Ishikawa (cell line): ENCODE results near the gene SEC14L2.

Experiments used
- CEBPB ChIP-seq: IDR thresholded peaks from 2 replicates; pipeline ENCODE4 v1.6.1; 2012
- CREB1 ChIP-seq: IDR thresholded peaks from 2 replicates; pipeline ENCODE4 v1.6.1; 2012; ENCODE audit warnings: low read depth
- EGR1 ChIP-seq: IDR thresholded peaks from 2 replicates; pipeline ENCODE4 v1.6.1; 2012
- EP300 ChIP-seq: IDR thresholded peaks from 2 replicates; pipeline ENCODE4 v1.6.1; 2012; ENCODE audit warnings: borderline replicate concordance
- FOXM1 ChIP-seq: IDR thresholded peaks from 2 replicates; pipeline ENCODE4 v1.6.1; 2012; ENCODE audit warnings: low read depth, borderline replicate concordance
- MAX ChIP-seq: IDR thresholded peaks from 2 replicates; pipeline ENCODE4 v1.6.1; 2012
- NFIC ChIP-seq: IDR thresholded peaks from 2 replicates; pipeline ENCODE4 v1.6.1; 2012
- RAD21 ChIP-seq: IDR thresholded peaks from 2 replicates; pipeline ENCODE4 v1.6.1; 2012; ENCODE audit warnings: low read depth
- REST ChIP-seq: IDR thresholded peaks from 2 replicates; pipeline ENCODE4 v1.6.1; 2012; ENCODE audit warnings: low read depth, mild to moderate bottlenecking
- TAF1 ChIP-seq: IDR thresholded peaks from 2 replicates; pipeline ENCODE4 v1.6.1; 2012; ENCODE audit warnings: low read depth, mild to moderate bottlenecking
- TCF12 ChIP-seq: IDR thresholded peaks from 2 replicates; pipeline ENCODE4 v1.6.1; 2012; ENCODE audit warnings: low read depth
- YY1 ChIP-seq: IDR thresholded peaks from 2 replicates; pipeline ENCODE4 v1.6.1; 2012; ENCODE audit warnings: low read depth
- ZBTB7A ChIP-seq: IDR thresholded peaks from 2 replicates; pipeline ENCODE4 v1.6.1; 2012; ENCODE audit warnings: low read depth
- TF ChIP-seq, protein P1 (sequence below): IDR thresholded peaks from 2 replicates; pipeline ENCODE4 v1.6.1; 2012

DNA sequence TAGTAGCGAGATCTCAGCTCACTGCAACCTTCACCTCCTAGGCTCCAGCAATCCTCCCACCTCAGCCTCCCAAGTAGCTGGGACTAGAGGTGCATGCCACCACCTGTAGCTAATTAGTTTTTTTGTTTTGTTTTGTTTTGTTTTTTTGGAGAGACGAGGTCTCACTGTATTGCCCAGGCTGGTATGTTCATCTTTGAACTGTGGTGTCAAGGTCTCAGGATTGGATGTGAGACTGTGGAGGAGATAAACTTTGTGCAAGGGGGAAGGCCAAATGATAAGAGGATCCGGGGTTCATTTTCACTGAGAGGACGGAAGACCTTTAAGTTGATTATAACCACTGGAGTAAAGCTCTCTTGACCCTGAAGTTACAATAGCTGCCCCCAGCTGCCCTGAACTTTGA is 8.9 kb downstream of the SEC14L2 start:
- TF ChIP-seq REST, result no peak
- no peak for TF ChIP-seq RAD21
- TF ChIP-seq EGR1, result no peak
- TF ChIP-seq YY1, result no peak
- TF ChIP-seq NFIC, result no peak
- no peak for TF ChIP-seq CEBPB
- no peak for TF ChIP-seq EP300
- TF ChIP-seq TCF12, result no peak
- TF ChIP-seq TAF1, result no peak
- TF ChIP-seq ZBTB7A, result no peak
- no peak for TF ChIP-seq MAX
- TF ChIP-seq, protein P1, sequence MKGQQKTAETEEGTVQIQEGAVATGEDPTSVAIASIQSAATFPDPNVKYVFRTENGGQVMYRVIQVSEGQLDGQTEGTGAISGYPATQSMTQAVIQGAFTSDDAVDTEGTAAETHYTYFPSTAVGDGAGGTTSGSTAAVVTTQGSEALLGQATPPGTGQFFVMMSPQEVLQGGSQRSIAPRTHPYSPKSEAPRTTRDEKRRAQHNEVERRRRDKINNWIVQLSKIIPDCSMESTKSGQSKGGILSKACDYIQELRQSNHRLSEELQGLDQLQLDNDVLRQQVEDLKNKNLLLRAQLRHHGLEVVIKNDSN, result no peak
- no peak for TF ChIP-seq FOXM1
- no peak for TF ChIP-seq CREB1
